Naive thymus-derived CD4-positive, alpha-beta T cell (primary cell): ENCODE results near the gene FMNL2. TPM values are rescaled to one million over a fixed set of nuclear protein-coding genes. Genes with fewer than 3 reads are reported as not detected.

Experiments used
- ATAC-seq: fragments of 150-1000 bp; cut with Tn5 transposase; 2 replicates; pipeline ENCODE4 v1.10.0; 2021; ENCODE audit warnings: mild to moderate bottlenecking, moderate library complexity
- CTCF ChIA-PET: fragments of 350-600 bp; sonication (Branson Sonifier 250); formaldehyde crosslinking; loops from one replicate; lab custom pipeline; 2021; ENCODE audit warnings: antibody characterized with exemption; lab: Charles Lee
- POLR2A ChIA-PET: fragments of 350-600 bp; sonication (Branson Sonifier 250); formaldehyde crosslinking; loops from one replicate; lab custom pipeline; 2021; ENCODE audit warnings: antibody characterized with exemption, inconsistent platforms; lab: Charles Lee
- DNase-seq, 9 donors: peaks; one replicate each; pipeline versions ENCODE4 v3.0.0 to v3.0.0-alpha.2; 2020 to 2022; ENCODE audit warnings: mixed read lengths in 1 of 9
- H3K27ac ChIP-seq: one replicate; pipeline ENCODE4 v1.7.0; 2013; ENCODE audit warnings: mild to moderate bottlenecking, low read depth, low read length, moderate library complexity
- H3K27me3 ChIP-seq, 2 donors: one replicate each; pipeline ENCODE4 v1.7.0; 2013; ENCODE audit warnings: low read length in 2 of 2, mild to moderate bottlenecking in 2 of 2, moderate library complexity in 2 of 2; ENCODE audit not compliant: control insufficient read depth in 2 of 2, insufficient read depth in 2 of 2
- H3K36me3 ChIP-seq, 3 experiments: 1 replicate in 2 of 3; 2 replicates in 1 of 3; pipeline ENCODE4 v1.7.0; 2013; ENCODE audit warnings: low read length in 3 of 3, mild to moderate bottlenecking in 3 of 3, moderate library complexity in 1 of 3; ENCODE audit not compliant: insufficient read depth in 3 of 3, control insufficient read depth in 2 of 3
- H3K4me1 ChIP-seq, 2 donors: one replicate each; pipeline ENCODE4 v1.7.0; 2013; ENCODE audit warnings: low read length in 2 of 2, mild to moderate bottlenecking in 2 of 2, moderate library complexity in 1 of 2; ENCODE audit not compliant: control insufficient read depth in 2 of 2, insufficient read depth in 2 of 2
- H3K4me3 ChIP-seq: 2 replicates; pipeline ENCODE4 v1.7.0; 2013; ENCODE audit warnings: mild to moderate bottlenecking, low read length
- H3K9me3 ChIP-seq, 3 experiments: 1 replicate in 2 of 3; 2 replicates in 1 of 3; pipeline ENCODE4 v1.7.0; 2013; ENCODE audit warnings: low read length in 3 of 3; ENCODE audit not compliant: control insufficient read depth in 2 of 3
- H3K27ac Mint-ChIP-seq, 9 donors: one replicate each; pipeline ENCODE4 v1.8.0; 2020 to 2022; ENCODE audit warnings: mixed read lengths in 9 of 9, mild to moderate bottlenecking in 8 of 9, moderate library complexity in 5 of 9, inconsistent platforms in 2 of 9
- H3K27me3 Mint-ChIP-seq, 5 donors: one replicate each; pipeline ENCODE4 v1.8.0; 2021 to 2022; ENCODE audit warnings: mixed read lengths in 5 of 5, mild to moderate bottlenecking in 1 of 5
- H3K36me3 Mint-ChIP-seq, 5 donors: one replicate each; pipeline ENCODE4 v1.8.0; 2020 to 2022; ENCODE audit warnings: mixed read lengths in 5 of 5, mild to moderate bottlenecking in 3 of 5, inconsistent platforms in 1 of 5
- H3K4me1 Mint-ChIP-seq, 7 donors: one replicate each; pipeline ENCODE4 v1.8.0; 2020 to 2022; ENCODE audit warnings: mixed read lengths in 7 of 7, mild to moderate bottlenecking in 3 of 7, inconsistent platforms in 1 of 7
- H3K4me3 Mint-ChIP-seq, 10 donors: one replicate each; pipeline ENCODE4 v1.8.0; 2020 to 2022; ENCODE audit warnings: mild to moderate bottlenecking in 10 of 10, mixed read lengths in 10 of 10, moderate library complexity in 6 of 10, inconsistent platforms in 2 of 10
- H3K9me3 Mint-ChIP-seq, 11 donors: one replicate each; pipeline ENCODE4 v1.8.0; 2020 to 2022; ENCODE audit warnings: mixed read lengths in 11 of 11, mild to moderate bottlenecking in 4 of 11, inconsistent platforms in 1 of 11, moderate library complexity in 1 of 11
- intact Hi-C, 2 donors: fragments of 100-400 bp; cut with micrococcal nuclease; formaldehyde crosslinking; loops; one replicate each; pipeline ENCODE4 v1.15.1; 2023
- polyA plus RNA-seq, 2 donors: library from polyadenylated mRNA; unstranded; fragments of 300-500 nt; fragmentation: Illumina TruSeq; gene quantifications; one replicate each; pipeline ENCODE4 v1.2.3, GENCODE V29; 2021
- total RNA-seq, 6 experiments: library from RNA in 5 of 6; stranded (reverse) in 5 of 6; gene quantifications; 1 replicate in 5 of 6; 2 replicates in 1 of 6; pipeline ENCODE4 v1.2.3 and lab custom pipeline; 2021 to 2026

FMNL2 gene
- total and polyA plus RNA-seq, 7 experiments from 2014 or later, result 0.16 to 2.7 (median 1.2) TPM

GRCh38 chr2:152430876-152431275 is 95.9 kb downstream of the FMNL2 start:
- H3K4me3 Mint-ChIP-seq, result no peak overlapping the region
- no peaks in the 10 kb centered on the region for H3K9me3 Mint-ChIP-seq
- H3K4me1 Mint-ChIP-seq, result no peaks in the 10 kb centered on the region
- Histone ChIP-seq H3K27me3 (no peaks in the 10 kb centered on the region), H3K9me3 (no peaks in the 10 kb centered on the region), H3K36me3 (no peaks in the 10 kb centered on the region), H3K4me3 (no peak overlapping the region), H3K27ac (no peak overlapping the region), H3K4me1 (no peaks in the 10 kb centered on the region)
- intact Hi-C loops, result loop anchor here in 1 of 2 donors (10.0 kb wide), 1 partner anchor 396 kb away; no protein-coding TSS in a partner anchor
- H3K36me3 Mint-ChIP-seq, result no peaks in the 10 kb centered on the region
- peaks cover 0 to 13% (median 6%) of the 10 kb centered on the region in 5 donors for H3K27me3 Mint-ChIP-seq
- ChIA-PET CTCF (no interaction called here), POLR2A (no interaction called here)
- ATAC-seq (no peak), DNase-seq (no peak)
- no peak overlapping the region for H3K27ac Mint-ChIP-seq

- intact Hi-C loops, result loop anchor here in 1 of 2 donors (10.0 kb wide), 1 partner anchor 397 kb away; no protein-coding TSS in a partner anchor
- no peak overlapping the region for H3K27ac ChIP-seq
- Mint-ChIP-seq H3K27ac (no peak overlapping the region), H3K9me3 (no peaks in the 10 kb centered on the region), H3K36me3 (no peaks in the 10 kb centered on the region), H3K4me3 (no peak overlapping the region), H3K4me1 (no peaks in the 10 kb centered on the region), H3K27me3 (peaks cover 0 to 13% (median 6%) of the 10 kb centered on the region in 5 donors)
- no peak for DNase-seq
- ChIA-PET CTCF (no interaction called here), POLR2A (no interaction called here)
- H3K4me1 ChIP-seq, result no peaks in the 10 kb centered on the region
- H3K9me3 ChIP-seq, result no peaks in the 10 kb centered on the region
- no peaks in the 10 kb centered on the region for H3K27me3 ChIP-seq
- no peak for ATAC-seq
- no peaks in the 10 kb centered on the region for H3K36me3 ChIP-seq
- no peak overlapping the region for H3K4me3 ChIP-seq
Measured at GRCh38 chr2:152431370-152432098, 96.6 kb downstream of the FMNL2 start.

DNA sequence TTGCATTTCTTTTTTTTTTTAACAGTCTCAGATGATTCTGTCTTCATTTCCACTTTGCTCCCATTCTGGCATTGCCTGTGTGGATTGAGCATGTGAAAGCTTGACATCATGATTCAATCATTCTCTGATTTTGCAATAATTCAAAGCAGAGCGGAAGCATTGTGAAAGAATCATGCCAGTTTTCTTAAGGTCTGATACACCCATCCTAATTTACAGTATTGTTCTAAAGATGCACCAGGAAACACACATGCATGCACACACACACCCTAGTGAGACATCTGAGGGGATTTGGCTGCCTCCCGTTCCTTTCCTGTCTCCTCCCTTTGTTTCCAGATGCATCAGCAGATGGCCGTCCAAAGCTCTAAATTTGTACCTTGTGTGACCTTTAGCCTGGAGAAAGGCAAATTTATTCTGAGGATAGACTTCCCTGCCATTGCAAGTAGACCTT is 97.3 kb downstream of the FMNL2 start:
- no peak overlapping the region for H3K27ac ChIP-seq
- H3K4me1 Mint-ChIP-seq, result no peaks in the 10 kb centered on the region
- CTCF ChIA-PET, result no interaction called here
- ATAC-seq, result peak; percentile 66
- no peak overlapping the region for H3K4me3 ChIP-seq
- peaks cover 0 to 13% (median 6%) of the 10 kb centered on the region in 5 donors for H3K27me3 Mint-ChIP-seq
- POLR2A ChIA-PET, result no interaction called here
- no peaks in the 10 kb centered on the region for H3K4me1 ChIP-seq
- no peaks in the 10 kb centered on the region for H3K36me3 ChIP-seq
- H3K4me3 Mint-ChIP-seq, result no peak overlapping the region
- intact Hi-C loops, result loop anchor here in 1 of 2 donors (10.0 kb wide), 1 partner anchor 397 kb away; no protein-coding TSS in a partner anchor
- DNase-seq, result no peak
- H3K36me3 Mint-ChIP-seq, result no peaks in the 10 kb centered on the region
- H3K9me3 ChIP-seq, result no peaks in the 10 kb centered on the region
- H3K9me3 Mint-ChIP-seq, result no peaks in the 10 kb centered on the region
- H3K27me3 ChIP-seq, result no peaks in the 10 kb centered on the region
- no peak overlapping the region for H3K27ac Mint-ChIP-seq

- Histone ChIP-seq H3K27ac (no peak overlapping the region), H3K9me3 (no peaks in the 10 kb centered on the region), H3K36me3 (no peaks in the 10 kb centered on the region), H3K27me3 (no peaks in the 10 kb centered on the region), H3K4me3 (no peak overlapping the region), H3K4me1 (no peaks in the 10 kb centered on the region)
- intact Hi-C loops, result loop anchor here in 1 of 2 donors (10.0 kb wide), 1 partner anchor 398 kb away; no protein-coding TSS in a partner anchor
- POLR2A ChIA-PET, result no interaction called here
- Mint-ChIP-seq H3K9me3 (no peaks in the 10 kb centered on the region), H3K27me3 (peaks cover 0 to 13% (median 7%) of the 10 kb centered on the region in 5 donors), H3K36me3 (no peaks in the 10 kb centered on the region), H3K4me1 (no peaks in the 10 kb centered on the region), H3K4me3 (no peak overlapping the region), H3K27ac (no peak overlapping the region)
- ATAC-seq, result no peak
- CTCF ChIA-PET, result interaction anchor here (0.6 kb wide), 1 partner anchor 20 kb away, joined by 4 read pairs; no protein-coding TSS in a partner anchor
- no peak for DNase-seq
Measured at GRCh38 chr2:152432765-152433164, 97.8 kb downstream of the FMNL2 start.

GRCh38 chr2:152433289-152433688 is 98.3 kb downstream of the FMNL2 start:
- CTCF ChIA-PET, result interaction anchor here (0.6 kb wide), 1 partner anchor 20 kb away, joined by 4 read pairs; no protein-coding TSS in a partner anchor
- intact Hi-C loops, result loop anchor here in 1 of 2 donors (10.0 kb wide), 1 partner anchor 398 kb away; no protein-coding TSS in a partner anchor
- H3K36me3 ChIP-seq, result no peaks in the 10 kb centered on the region
- Mint-ChIP-seq H3K4me3 (no peak overlapping the region), H3K9me3 (no peaks in the 10 kb centered on the region), H3K27ac (no peak overlapping the region), H3K4me1 (no peaks in the 10 kb centered on the region), H3K36me3 (no peaks in the 10 kb centered on the region), H3K27me3 (peaks cover 0 to 17% (median 10%) of the 10 kb centered on the region in 5 donors)
- DNase-seq, result no peak
- POLR2A ChIA-PET, result no interaction called here
- no peak overlapping the region for H3K4me3 ChIP-seq
- ATAC-seq, result peak; percentile 38
- H3K27me3 ChIP-seq, result no peaks in the 10 kb centered on the region
- no peak overlapping the region for H3K27ac ChIP-seq
- no peaks in the 10 kb centered on the region for H3K9me3 ChIP-seq
- no peaks in the 10 kb centered on the region for H3K4me1 ChIP-seq

DNA sequence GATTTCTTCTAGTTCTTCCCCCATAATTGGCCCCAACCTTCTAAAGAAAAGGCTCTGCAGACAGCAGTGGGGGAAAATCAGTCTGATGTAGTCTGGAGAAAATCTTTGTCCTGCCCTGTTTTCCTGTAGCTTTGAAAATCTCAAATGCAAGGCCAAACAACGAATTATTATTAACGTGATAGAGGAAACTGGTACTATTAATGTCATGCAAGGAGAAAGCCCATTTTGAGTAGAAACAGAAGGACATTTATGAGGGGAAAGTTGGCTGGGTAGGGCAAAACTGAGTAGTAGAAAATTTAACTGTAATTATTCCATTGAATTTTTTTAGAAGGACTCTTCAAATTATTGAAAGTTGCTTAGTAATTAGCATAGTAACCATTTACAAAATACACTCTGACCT is 98.8 kb downstream of the FMNL2 start:
- CTCF ChIA-PET, result no interaction called here
- no peak overlapping the region for H3K27ac Mint-ChIP-seq
- intact Hi-C loops, result loop anchor here in 1 of 2 donors (10.0 kb wide), 1 partner anchor 399 kb away; no protein-coding TSS in a partner anchor

More for the DNA sequence above, 98.8 kb downstream of the FMNL2 start:
- Histone ChIP-seq H3K27ac (no peak overlapping the region), H3K4me1 (no peaks in the 10 kb centered on the region), H3K36me3 (no peaks in the 10 kb centered on the region), H3K4me3 (no peak overlapping the region), H3K9me3 (no peaks in the 10 kb centered on the region), H3K27me3 (peaks cover 0 to 3% of the 10 kb centered on the region in 2 donors)
- Mint-ChIP-seq H3K27me3 (peaks cover 0 to 19% (median 8%) of the 10 kb centered on the region in 5 donors), H3K4me3 (no peak overlapping the region), H3K36me3 (no peaks in the 10 kb centered on the region), H3K4me1 (no peaks in the 10 kb centered on the region), H3K9me3 (no peaks in the 10 kb centered on the region)
- ATAC-seq (no peak), DNase-seq (no peak)
- POLR2A ChIA-PET, result no interaction called here
